ENCODE measurements around the gene NKD1.
"Not testable (repeated sequence)": the region's sequence is repeated elsewhere in the genome, so short reads cannot be mapped to it uniquely, and the experiment has no call there.

NKD1 gene

GRCh38 chr16:50579373-50579772 is 31.2 kb downstream of the NKD1 start:
- H3K27ac Mint-ChIP-seq; H3K36me3 Mint-ChIP-seq (ENCODE audit: low read depth); H3K9me3 Mint-ChIP-seq; DNase-seq (ENCODE audit: low spot score); H3K27me3 Mint-ChIP-seq (ENCODE audit: low read depth); H3K4me3 Mint-ChIP-seq; H3K4me1 Mint-ChIP-seq (ENCODE audit: low read depth): not testable (repeated sequence)

- DNase-seq (ENCODE audit: low spot score) = no peak
- H3K4me1 Mint-ChIP-seq (ENCODE audit: low read depth) = peaks cover 14% of the 10 kb centered on the region
- no peak overlapping the region for H3K4me3 Mint-ChIP-seq
- H3K36me3 Mint-ChIP-seq (ENCODE audit: low read depth) = no peaks in the 10 kb centered on the region
- no peak overlapping the region for H3K27ac Mint-ChIP-seq
- H3K27me3 Mint-ChIP-seq (ENCODE audit: low read depth) = no peaks in the 10 kb centered on the region
- no peaks in the 10 kb centered on the region for H3K9me3 Mint-ChIP-seq
Observed at GRCh38 chr16:50580180-50580798, 32.1 kb downstream of the NKD1 start.

- H3K27ac Mint-ChIP-seq = no peak overlapping the region
- peaks cover 14% of the 10 kb centered on the region for H3K4me1 Mint-ChIP-seq (ENCODE audit: low read depth)
- H3K9me3 Mint-ChIP-seq = no peaks in the 10 kb centered on the region
- H3K27me3 Mint-ChIP-seq (ENCODE audit: low read depth) = no peaks in the 10 kb centered on the region
- no peaks in the 10 kb centered on the region for H3K36me3 Mint-ChIP-seq (ENCODE audit: low read depth)
- H3K4me3 Mint-ChIP-seq = no peak overlapping the region
- no peak for DNase-seq (ENCODE audit: low spot score)
Observed at GRCh38 chr16:50581845-50582244, 33.6 kb downstream of the NKD1 start.

- DNase-seq (ENCODE audit: low spot score) = no peak
Observed at GRCh38 chr16:50583211-50583610, 35.0 kb downstream of the NKD1 start.

GRCh38 chr16:50584033-50584722 is 36.0 kb downstream of the NKD1 start:
- Mint-ChIP-seq H3K27me3 (ENCODE audit: low read depth) (no peaks in the 10 kb centered on the region), H3K27ac (no peak overlapping the region), H3K4me3 (no peak overlapping the region), H3K9me3 (peaks cover 10% of the 10 kb centered on the region), H3K36me3 (ENCODE audit: low read depth) (peaks cover 6% of the 10 kb centered on the region), H3K4me1 (ENCODE audit: low read depth) (peaks cover 19% of the 10 kb centered on the region)
- peak; percentile 28 for DNase-seq (ENCODE audit: low spot score)

More at GRCh38 chr16:50583211-50583610, 35.0 kb downstream of the NKD1 start:
- Mint-ChIP-seq H3K4me3 (no peak overlapping the region), H3K27ac (no peak overlapping the region), H3K4me1 (ENCODE audit: low read depth) (peaks cover 14% of the 10 kb centered on the region), H3K9me3 (peaks cover 6% of the 10 kb centered on the region), H3K36me3 (ENCODE audit: low read depth) (peaks cover 2% of the 10 kb centered on the region), H3K27me3 (ENCODE audit: low read depth) (no peaks in the 10 kb centered on the region)

- Mint-ChIP-seq H3K36me3 (ENCODE audit: low read depth) (peaks cover 9% of the 10 kb centered on the region), H3K4me1 (ENCODE audit: low read depth) (peaks cover 27% of the 10 kb centered on the region), H3K4me3 (no peak overlapping the region), H3K27ac (no peak overlapping the region), H3K27me3 (ENCODE audit: low read depth) (no peaks in the 10 kb centered on the region), H3K9me3 (peaks cover 11% of the 10 kb centered on the region)
- no peak for DNase-seq (ENCODE audit: low spot score)
Observed at GRCh38 chr16:50585331-50585776, 37.2 kb downstream of the NKD1 start.

- Mint-ChIP-seq H3K36me3 (ENCODE audit: low read depth) (peaks cover 9% of the 10 kb centered on the region), H3K4me3 (no peak overlapping the region), H3K4me1 (ENCODE audit: low read depth) (peaks cover 27% of the 10 kb centered on the region), H3K27ac (no peak overlapping the region), H3K9me3 (peaks cover 11% of the 10 kb centered on the region), H3K27me3 (ENCODE audit: low read depth) (no peaks in the 10 kb centered on the region)
- DNase-seq (ENCODE audit: low spot score) = no peak
Observed at GRCh38 chr16:50587543-50587942, 39.3 kb downstream of the NKD1 start.

- Mint-ChIP-seq H3K9me3 (peaks cover 11% of the 10 kb centered on the region), H3K27me3 (ENCODE audit: low read depth) (no peaks in the 10 kb centered on the region), H3K4me3 (no peak overlapping the region), H3K27ac (peak overlapping the region; percentile 82), H3K4me1 (ENCODE audit: low read depth) (peaks cover 27% of the 10 kb centered on the region), H3K36me3 (ENCODE audit: low read depth) (peaks cover 9% of the 10 kb centered on the region)
- DNase-seq (ENCODE audit: low spot score) = no peak
Observed at GRCh38 chr16:50588276-50588675, 40.1 kb downstream of the NKD1 start.

- Mint-ChIP-seq H3K4me1 (ENCODE audit: low read depth) (peaks cover 13% of the 10 kb centered on the region), H3K4me3 (no peak overlapping the region), H3K27ac (no peak overlapping the region), H3K9me3 (peaks cover 11% of the 10 kb centered on the region), H3K27me3 (ENCODE audit: low read depth) (no peaks in the 10 kb centered on the region), H3K36me3 (ENCODE audit: low read depth) (peaks cover 9% of the 10 kb centered on the region)
- DNase-seq (ENCODE audit: low spot score) = no peak
Observed at GRCh38 chr16:50591209-50591608, 43.0 kb downstream of the NKD1 start.

- Mint-ChIP-seq H3K4me1 (ENCODE audit: low read depth) (peaks cover 13% of the 10 kb centered on the region), H3K4me3 (no peak overlapping the region), H3K9me3 (peaks cover 10% of the 10 kb centered on the region), H3K27me3 (ENCODE audit: low read depth) (no peaks in the 10 kb centered on the region), H3K27ac (no peak overlapping the region), H3K36me3 (ENCODE audit: low read depth) (peaks cover 9% of the 10 kb centered on the region)
- no peak for DNase-seq (ENCODE audit: low spot score)
Observed at GRCh38 chr16:50591800-50592771, 43.9 kb downstream of the NKD1 start.

GRCh38 chr16:50592996-50593395 is 44.8 kb downstream of the NKD1 start:
- no peaks in the 10 kb centered on the region for H3K27me3 Mint-ChIP-seq (ENCODE audit: low read depth)
- H3K4me3 Mint-ChIP-seq = no peak overlapping the region
- no peak overlapping the region for H3K27ac Mint-ChIP-seq
- no peak for DNase-seq (ENCODE audit: low spot score)
- peaks cover 7% of the 10 kb centered on the region for H3K36me3 Mint-ChIP-seq (ENCODE audit: low read depth)
- peaks cover 13% of the 10 kb centered on the region for H3K4me1 Mint-ChIP-seq (ENCODE audit: low read depth)
- peaks cover 5% of the 10 kb centered on the region for H3K9me3 Mint-ChIP-seq

- no peak overlapping the region for H3K27ac Mint-ChIP-seq
- peaks cover 5% of the 10 kb centered on the region for H3K9me3 Mint-ChIP-seq
- H3K4me1 Mint-ChIP-seq (ENCODE audit: low read depth) = peaks cover 13% of the 10 kb centered on the region
- H3K4me3 Mint-ChIP-seq = no peak overlapping the region
- H3K36me3 Mint-ChIP-seq (ENCODE audit: low read depth) = peaks cover 7% of the 10 kb centered on the region
- DNase-seq (ENCODE audit: low spot score) = no peak
- no peaks in the 10 kb centered on the region for H3K27me3 Mint-ChIP-seq (ENCODE audit: low read depth)
Observed at GRCh38 chr16:50593410-50594150, 45.4 kb downstream of the NKD1 start.

Data from T-helper 2 cell treated with Interferon-gamma antibody and Interleukin-4, amounts not matched to agents 5 μg/mL and 100 μg/mL, for 36 hours (primary cell).